IMR-90 (cell line): Measurements from ENCODE around the gene ADARB2. TPM values are rescaled to one million over a fixed set of nuclear protein-coding genes. Genes with fewer than 3 reads are reported as not detected.

Experiments
- ATAC-seq: fragments of 200-7000 bp; cut with Tn5 transposase; 2 replicates; pipeline ENCODE4 v1.9.1; 2020; ENCODE audit warnings: low read depth, mild to moderate bottlenecking, moderate library complexity
- BruUV-seq: library from RNA; stranded (reverse); fragments of 400-500 nt; replicated peaks from 2 replicates; lab custom pipeline; 2021; lab: Mats Ljungman, UMichigan
- CTCF ChIA-PET: fragments of 300-600 bp; formaldehyde crosslinking; extraction: SDS; loops from one replicate; lab custom pipeline; 2021; ENCODE audit warnings: antibody characterized with exemption; lab: Yijun Ruan, JAX
- POLR2A ChIA-PET: fragments of 300-600 bp; sonication (Branson Sonifier 250); formaldehyde crosslinking; loops from one replicate; lab custom pipeline; 2022; ENCODE audit warnings: antibody characterized with exemption; ENCODE audit not compliant: unreplicated experiment; lab: Charles Lee
- DNase-seq: peaks from one replicate; pipeline ENCODE4 v3.0.0; 2013
- H2AFZ ChIP-seq: replicated peaks from 2 replicates; pipeline ENCODE3; 2013; ENCODE audit warnings: low read length, mild to moderate bottlenecking; ENCODE audit not compliant: poor library complexity
- H2AK5ac ChIP-seq: 2 replicates; pipeline ENCODE4 v1.6.1; 2013; ENCODE audit warnings: low read depth, low read length, inconsistent platforms
- H2AK9ac ChIP-seq: replicated peaks from 2 replicates; pipeline ENCODE3; 2013; ENCODE audit warnings: mild to moderate bottlenecking, low read depth, low read length, moderate library complexity; ENCODE audit not compliant: poor library complexity
- H2BK120ac ChIP-seq: 2 replicates; pipeline ENCODE4 v1.6.1; 2013; ENCODE audit warnings: low read depth, low read length, inconsistent platforms
- H2BK15ac ChIP-seq: 3 replicates; pipeline ENCODE4 v1.6.1; 2013; ENCODE audit warnings: low read depth, low read length, inconsistent platforms
- H2BK20ac ChIP-seq: 2 replicates; pipeline ENCODE4 v1.6.1; 2013; ENCODE audit warnings: low read depth, mild to moderate bottlenecking, inconsistent platforms, low read length, moderate library complexity
- H2BK5ac ChIP-seq: 2 replicates; pipeline ENCODE4 v1.6.1; 2013; ENCODE audit warnings: mild to moderate bottlenecking, low read depth, low read length, inconsistent platforms; ENCODE audit not compliant: poor library complexity, severe bottlenecking
- H3K14ac ChIP-seq: replicated peaks from 2 replicates; pipeline ENCODE4 v1.6.1; 2013; ENCODE audit warnings: low read depth, low read length, inconsistent platforms
- H3K18ac ChIP-seq: 2 replicates; pipeline ENCODE4 v1.6.1; 2013; ENCODE audit warnings: low read depth, low read length, control low read depth
- H3K23ac ChIP-seq: 2 replicates; pipeline ENCODE4 v1.6.1; 2013; ENCODE audit warnings: low read depth, low read length, inconsistent platforms
- H3K27ac ChIP-seq: 2 replicates; pipeline ENCODE4 v1.5.1; 2013; ENCODE audit warnings: mild to moderate bottlenecking, control low read depth, low read length; ENCODE audit not compliant: insufficient read depth
- H3K27me3 ChIP-seq: 2 replicates; pipeline ENCODE4 v1.6.1; 2013; ENCODE audit warnings: low read length; ENCODE audit not compliant: control insufficient read depth, insufficient read depth
- H3K36me3 ChIP-seq: 2 replicates; pipeline ENCODE4 v1.6.1; 2013; ENCODE audit warnings: low read length, mixed read lengths; ENCODE audit not compliant: control insufficient read depth, insufficient read depth
- H3K4ac ChIP-seq: 2 replicates; pipeline ENCODE4 v1.6.1; 2013; ENCODE audit warnings: low read depth, low read length, inconsistent platforms
- H3K4me1 ChIP-seq: 2 replicates; pipeline ENCODE4 v1.6.1; 2013; ENCODE audit warnings: low read length, mixed read lengths; ENCODE audit not compliant: control insufficient read depth, insufficient read depth
- H3K4me2 ChIP-seq: 2 replicates; pipeline ENCODE4 v1.6.1; 2013; ENCODE audit warnings: low read depth, mild to moderate bottlenecking, control low read depth, low read length, moderate library complexity
- H3K4me3 ChIP-seq: 2 replicates; pipeline ENCODE4 v1.5.1; 2013; ENCODE audit warnings: low read depth, mild to moderate bottlenecking, control low read depth, low read length, moderate library complexity; ENCODE audit not compliant: insufficient read depth
- H3K56ac ChIP-seq: 2 replicates; pipeline ENCODE4 v1.6.1; 2013; ENCODE audit warnings: low read length, inconsistent platforms; ENCODE audit not compliant: insufficient read depth; ENCODE audit errors: extremely low read depth
- H3K79me1 ChIP-seq, 2 experiments: 2 replicates each; pipeline ENCODE4 v1.6.1; 2013; ENCODE audit warnings: low read length in 2 of 2, inconsistent platforms in 1 of 2, low read depth in 1 of 2
- H3K9ac ChIP-seq: 2 replicates; pipeline ENCODE4 v1.6.1; 2013; ENCODE audit warnings: low read depth, low read length, control low read depth
- H3K9me1 ChIP-seq: 2 replicates; pipeline ENCODE4 v1.6.1; 2013; ENCODE audit warnings: low read length, inconsistent platforms; ENCODE audit not compliant: insufficient read depth
- H3K9me3 ChIP-seq: 2 replicates; pipeline ENCODE4 v1.6.1; 2013; ENCODE audit warnings: low read length; ENCODE audit not compliant: control insufficient read depth, insufficient read depth
- H4K20me1 ChIP-seq: 2 replicates; pipeline ENCODE4 v1.6.1; 2013; ENCODE audit warnings: low read length, inconsistent platforms; ENCODE audit not compliant: insufficient read depth
- H4K5ac ChIP-seq: 2 replicates; pipeline ENCODE4 v1.6.1; 2013; ENCODE audit warnings: mild to moderate bottlenecking, low read depth, low read length, control low read depth
- H4K8ac ChIP-seq, 2 experiments: 2 replicates each; pipeline ENCODE4 v1.6.1; 2013; ENCODE audit warnings: low read depth in 2 of 2, low read length in 2 of 2, control low read depth in 1 of 2, inconsistent platforms in 1 of 2
- H4K91ac ChIP-seq: 2 replicates; pipeline ENCODE4 v1.6.1; 2013; ENCODE audit warnings: low read depth, low read length, inconsistent platforms; ENCODE audit not compliant: insufficient read depth
- BHLHE40 ChIP-seq: fragments of 150-350 bp; IDR thresholded peaks from 2 replicates; pipeline ENCODE4 v1.6.1; 2016; ENCODE audit warnings: mild to moderate bottlenecking, low read depth, low read length
- CEBPB ChIP-seq: IDR thresholded peaks from 2 replicates; pipeline ENCODE4 v1.6.1; 2012; ENCODE audit warnings: low read depth, low read length, improper control_type of control experiment
- ELK1 ChIP-seq: fragments of 150-350 bp; IDR thresholded peaks from 2 replicates; pipeline ENCODE4 v1.6.1; 2016; ENCODE audit warnings: low read depth, mild to moderate bottlenecking, low read length, moderate library complexity, borderline replicate concordance
- FOS ChIP-seq: fragments of 150-350 bp; IDR thresholded peaks from 2 replicates; pipeline ENCODE4 v1.6.1; 2016; ENCODE audit warnings: low read depth, low read length
- MAFK ChIP-seq: IDR thresholded peaks from 2 replicates; pipeline ENCODE4 v1.6.1; 2012; ENCODE audit warnings: low read depth, low read length, improper control_type of control experiment
- MAZ ChIP-seq: IDR thresholded peaks from 2 replicates; pipeline ENCODE4 v1.6.1; 2012; ENCODE audit warnings: low read depth, mild to moderate bottlenecking, low read length, improper control_type of control experiment, moderate library complexity, borderline replicate concordance
- POLR2A ChIP-seq: IDR thresholded peaks from 2 replicates; pipeline ENCODE4 v1.6.1; 2012; ENCODE audit warnings: mild to moderate bottlenecking, low read depth, low read length
- RAD21 ChIP-seq: IDR thresholded peaks from 2 replicates; pipeline ENCODE4 v1.6.1; 2012; ENCODE audit warnings: low read length, improper control_type of control experiment
- RCOR1 ChIP-seq: IDR thresholded peaks from 2 replicates; pipeline ENCODE4 v1.6.1; 2012; ENCODE audit warnings: mild to moderate bottlenecking, low read length, improper control_type of control experiment; ENCODE audit not compliant: insufficient replicate concordance
- RFX5 ChIP-seq: IDR thresholded peaks from 2 replicates; pipeline ENCODE4 v1.8.0; 2012; ENCODE audit warnings: low read depth, mild to moderate bottlenecking, low read length, moderate library complexity
- SMC3 ChIP-seq: fragments of 150-350 bp; IDR thresholded peaks from 2 replicates; pipeline ENCODE4 v1.6.1; 2016; ENCODE audit warnings: low read depth, mild to moderate bottlenecking, antibody characterized with exemption, low read length, moderate library complexity
- USF2 ChIP-seq: fragments of 150-350 bp; IDR thresholded peaks from 2 replicates; pipeline ENCODE4 v1.6.1; 2017; ENCODE audit warnings: mild to moderate bottlenecking, antibody characterized with exemption, low read length, low read depth
- WGBS, 2 experiments: methylation state at CpG; one replicate each; pipeline versions ENCODE4 v1.1.5 to v1.1.7; 2013; ENCODE audit warnings: missing lambda C conversion rate in 2 of 2; ENCODE audit not compliant: insufficient read length in 1 of 2; ENCODE audit errors: extremely low coverage in 2 of 2; 5-methylcytosine and 5-hydroxymethylcytosine counted together
- dilution Hi-C: fragments of 300-500 bp; cut with HindIII; formaldehyde crosslinking; loops from one replicate; pipeline ENCODE4 v1.14.3; 2018; ENCODE audit warnings: low sequenced_read_pairs; ENCODE audit not compliant: unreplicated experiment
- in situ Hi-C: fragments of 300-500 bp; cut with MboI; formaldehyde crosslinking; loops from 3 replicates; pipeline ENCODE4 v1.14.3; 2019; ENCODE audit warnings: low sequenced_read_pairs, inconsistent platforms, mixed read lengths
- intact Hi-C: fragments of 100-400 bp; cut with micrococcal nuclease; formaldehyde crosslinking; loops from 2 replicates; pipeline ENCODE4 v1.10.0; 2022
- polyA plus RNA-seq, 3 experiments: library from polyadenylated mRNA; depleted of rRNA; stranded (reverse); fragments of >200 nt; gene quantifications; 2 replicates each; pipeline ENCODE4 v1.2.3, GENCODE V29; 2012; ENCODE audit warnings: low replicate concordance in 1 of 3
- total RNA-seq: library from RNA; depleted of rRNA; stranded (reverse); fragments of >200 nt; gene quantifications from 2 replicates; pipeline ENCODE4 v1.2.3, GENCODE V29; 2012

The ADARB2 gene
- total and polyA plus RNA-seq, 2 of the 4 experiments (the other 2 are of a cell fraction): not detected

- H2AK9ac ChIP-seq: no peak overlapping the region
- POLR2A ChIA-PET: no interaction called here
- no peak overlapping the region for H3K27ac ChIP-seq
- no peaks in the 10 kb centered on the region for H3K36me3 ChIP-seq
- H3K23ac ChIP-seq: no peak overlapping the region
- no peaks in the 10 kb centered on the region for H3K79me1 ChIP-seq
- ATAC-seq (no peak), DNase-seq (no peak)
- H4K20me1 ChIP-seq: no peaks in the 10 kb centered on the region
- BruUV-seq: no TSS peak
- H2BK15ac ChIP-seq: no peak overlapping the region
- no peak overlapping the region for H3K9ac ChIP-seq
- H3K4me2 ChIP-seq: no peak overlapping the region
- intact Hi-C loops: no loop called here
- no peak overlapping the region for H3K14ac ChIP-seq
- no CpG with 5 or more reads among the region's 8 CpGs for WGBS, 2 experiments
- no peak overlapping the region for H3K4ac ChIP-seq
- H4K91ac ChIP-seq: no peak overlapping the region
- H2BK5ac ChIP-seq: no peak overlapping the region
- no peak overlapping the region for H3K18ac ChIP-seq
- H2AFZ ChIP-seq: no peak overlapping the region
- no peaks in the 10 kb centered on the region for H3K27me3 ChIP-seq
- no peak overlapping the region for H3K4me3 ChIP-seq
- no peak overlapping the region for H2BK120ac ChIP-seq
- H4K8ac ChIP-seq: no peak overlapping the region
- TF ChIP-seq CEBPB (no peak), MAZ (no peak), USF2 (no peak), RCOR1 (no peak), ELK1 (no peak), POLR2A (no peak), BHLHE40 (no peak), FOS (no peak), RAD21 (no peak), MAFK (no peak), RFX5 (no peak), SMC3 (no peak)
- no peaks in the 10 kb centered on the region for H3K9me1 ChIP-seq
- no peak overlapping the region for H2BK20ac ChIP-seq
- no peak overlapping the region for H2AK5ac ChIP-seq
- H3K9me3 ChIP-seq: peaks cover 35% of the 10 kb centered on the region
- H4K5ac ChIP-seq: no peak overlapping the region
- in situ Hi-C loops: no loop called here
- dilution Hi-C loops: no loop called here
- no peak overlapping the region for H3K56ac ChIP-seq
- CTCF ChIA-PET: no interaction called here
- no peaks in the 10 kb centered on the region for H3K4me1 ChIP-seq
These were observed 428.2 kb downstream of the ADARB2 start for GRCh38 chr10:1308962-1309616.
